Neuron (in vitro differentiated cells): ENCODE measurements around the gene STX8.

Experiments used
- H2AFZ ChIP-seq: one replicate; pipeline ENCODE4 v1.6.1; 2013; ENCODE audit warnings: low read depth, mild to moderate bottlenecking, inconsistent platforms, low read length, moderate library complexity
- H3K27me3 ChIP-seq: one replicate; pipeline ENCODE4 v1.6.1; 2013; ENCODE audit warnings: low read length; ENCODE audit not compliant: insufficient read depth
- H3K36me3 ChIP-seq: one replicate; pipeline ENCODE4 v1.6.1; 2013; ENCODE audit warnings: low read length; ENCODE audit not compliant: insufficient read depth
- H3K4me1 ChIP-seq: one replicate; pipeline ENCODE4 v1.6.1; 2013; ENCODE audit warnings: low read length; ENCODE audit not compliant: insufficient read depth
- H3K4me3 ChIP-seq: 2 replicates; pipeline ENCODE4 v1.5.1; 2013; ENCODE audit warnings: mild to moderate bottlenecking, low read length, moderate library complexity
- H3K9me3 ChIP-seq: one replicate; pipeline ENCODE4 v1.6.1; 2013; ENCODE audit warnings: low read length

Gene STX8

GRCh38 chr17:9330611-9331271, 244.9 kb downstream of the STX8 start:
- no peaks in the 10 kb centered on the region for H3K27me3 ChIP-seq
- H3K36me3 ChIP-seq, result no peaks in the 10 kb centered on the region
- no peak overlapping the region for H3K4me3 ChIP-seq
- H3K9me3 ChIP-seq, result peaks cover 3% of the 10 kb centered on the region
- H2AFZ ChIP-seq, result no peak overlapping the region
- peaks cover 36% of the 10 kb centered on the region for H3K4me1 ChIP-seq

DNA sequence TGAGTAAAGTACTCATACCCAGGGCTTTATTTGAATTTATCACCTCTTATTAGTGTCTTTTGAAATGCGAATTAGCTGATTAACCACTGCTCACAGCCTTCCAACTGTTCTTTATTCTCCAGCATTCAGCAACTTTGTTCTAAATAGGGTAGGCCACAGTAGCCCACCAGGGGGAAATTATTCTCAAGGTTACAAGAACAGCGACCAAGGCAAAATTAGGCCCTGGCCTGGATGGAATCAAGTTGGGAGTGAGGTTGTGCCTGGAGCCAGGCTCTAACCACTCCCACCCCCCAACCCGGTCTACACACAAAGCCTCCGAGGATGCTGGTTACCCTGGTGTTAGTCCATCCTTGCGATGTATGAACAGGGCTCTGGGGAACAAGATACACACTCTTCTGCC, 245.5 kb downstream of the STX8 start:
- H2AFZ ChIP-seq, result no peak overlapping the region
- H3K9me3 ChIP-seq, result peaks cover 3% of the 10 kb centered on the region
- peaks cover 36% of the 10 kb centered on the region for H3K4me1 ChIP-seq
- no peaks in the 10 kb centered on the region for H3K27me3 ChIP-seq
- no peaks in the 10 kb centered on the region for H3K36me3 ChIP-seq
- no peak overlapping the region for H3K4me3 ChIP-seq

DNA sequence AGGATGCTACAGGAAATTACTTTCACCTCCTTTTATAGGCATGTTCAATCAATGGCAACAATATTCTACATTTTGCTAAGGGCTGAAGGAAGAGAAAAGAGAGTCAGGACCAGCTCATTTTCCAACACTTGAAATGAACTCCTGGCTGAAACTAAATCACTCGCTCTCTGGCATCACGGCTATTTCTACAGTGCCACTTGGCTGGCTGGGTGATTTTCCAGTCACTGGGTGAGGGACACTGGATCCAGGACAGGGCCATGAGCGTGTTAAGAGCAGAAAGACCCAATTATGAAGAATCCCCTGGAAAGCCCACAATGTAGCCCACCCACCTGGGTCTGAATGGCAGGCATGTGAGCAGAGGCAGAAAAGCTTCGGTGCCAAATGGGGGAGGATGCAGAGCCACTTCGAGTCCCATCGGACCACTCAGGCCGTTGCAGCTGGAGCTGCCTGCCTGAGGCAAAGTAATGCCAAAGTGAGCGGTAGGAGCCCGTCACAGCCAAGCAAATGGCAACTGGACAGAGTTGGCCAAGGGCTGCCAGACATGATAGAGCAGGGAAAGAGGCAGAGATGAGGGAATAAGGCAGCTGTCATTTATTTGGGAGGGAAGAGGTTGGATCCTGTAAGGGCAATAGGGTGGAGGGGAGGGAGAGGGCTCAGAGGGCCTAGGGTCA, 246.2 kb downstream of the STX8 start:
- Histone ChIP-seq H3K4me3 (no peak overlapping the region), H3K36me3 (no peaks in the 10 kb centered on the region), H3K27me3 (no peaks in the 10 kb centered on the region), H3K4me1 (peaks cover 36% of the 10 kb centered on the region), H3K9me3 (peaks cover 3% of the 10 kb centered on the region), H2AFZ (no peak overlapping the region)

DNA sequence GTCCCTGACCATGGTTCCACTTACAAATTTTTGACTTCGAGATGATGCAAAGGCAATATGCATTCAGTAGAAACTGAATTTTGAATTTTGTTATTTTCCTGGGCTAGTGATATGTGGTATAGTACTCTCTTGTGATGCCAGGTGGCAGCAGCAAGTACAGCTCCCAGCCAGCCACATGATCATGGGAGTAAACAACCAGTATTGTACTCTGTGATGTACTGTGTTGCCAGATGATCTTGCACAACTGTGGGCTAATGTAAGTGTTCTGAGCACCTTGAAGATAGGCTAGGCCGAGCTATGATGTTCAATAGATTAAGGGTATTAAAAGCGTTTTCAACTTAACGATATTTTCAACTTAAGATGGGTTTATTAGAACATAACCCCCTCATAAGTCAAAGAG, 250.8 kb downstream of the STX8 start:
- no peaks in the 10 kb centered on the region for H3K27me3 ChIP-seq
- no peak overlapping the region for H2AFZ ChIP-seq
- H3K4me1 ChIP-seq, result peaks cover 26% of the 10 kb centered on the region
- H3K9me3 ChIP-seq, result peaks cover 2% of the 10 kb centered on the region
- H3K4me3 ChIP-seq, result no peak overlapping the region
- no peaks in the 10 kb centered on the region for H3K36me3 ChIP-seq

GRCh38 chr17:9322326-9322725, 253.3 kb downstream of the STX8 start:
- Histone ChIP-seq H3K4me1 (peaks cover 17% of the 10 kb centered on the region), H3K9me3 (peaks cover 3% of the 10 kb centered on the region), H2AFZ (no peak overlapping the region), H3K27me3 (no peaks in the 10 kb centered on the region), H3K4me3 (no peak overlapping the region), H3K36me3 (no peaks in the 10 kb centered on the region)

DNA sequence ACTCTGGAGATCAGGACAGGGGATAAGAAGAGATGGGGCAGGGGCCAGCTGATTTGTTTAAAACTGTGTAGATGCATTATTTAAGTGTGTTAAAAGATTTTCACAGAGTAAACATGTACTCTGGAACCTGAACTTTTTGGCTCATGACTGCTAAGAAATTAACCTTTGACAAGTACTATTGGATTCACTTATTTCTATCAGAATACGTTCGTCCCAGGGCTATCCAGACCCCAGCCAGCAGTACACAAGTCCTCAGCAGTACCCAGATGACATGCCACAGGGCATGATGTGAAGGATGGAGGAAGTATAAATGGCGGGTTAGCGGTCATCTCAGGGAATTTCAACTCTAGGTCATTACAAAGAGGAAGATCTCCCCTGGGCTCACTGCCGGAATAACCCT, 253.7 kb downstream of the STX8 start:
- no peak overlapping the region for H2AFZ ChIP-seq
- peaks cover 17% of the 10 kb centered on the region for H3K4me1 ChIP-seq
- H3K9me3 ChIP-seq, result peaks cover 5% of the 10 kb centered on the region
- H3K27me3 ChIP-seq, result no peaks in the 10 kb centered on the region
- H3K4me3 ChIP-seq, result no peak overlapping the region
- no peaks in the 10 kb centered on the region for H3K36me3 ChIP-seq

GRCh38 chr17:9315360-9315759, 260.3 kb downstream of the STX8 start:
- H3K4me1 ChIP-seq, result no peaks in the 10 kb centered on the region
- no peak overlapping the region for H3K4me3 ChIP-seq
- no peak overlapping the region for H2AFZ ChIP-seq
- H3K27me3 ChIP-seq, result no peaks in the 10 kb centered on the region
- no peaks in the 10 kb centered on the region for H3K36me3 ChIP-seq
- peaks cover 7% of the 10 kb centered on the region for H3K9me3 ChIP-seq

GRCh38 chr17:9313346-9313745, 262.3 kb downstream of the STX8 start:
- H2AFZ ChIP-seq, result no peak overlapping the region
- no peaks in the 10 kb centered on the region for H3K36me3 ChIP-seq
- peaks cover 3% of the 10 kb centered on the region for H3K4me1 ChIP-seq
- no peaks in the 10 kb centered on the region for H3K27me3 ChIP-seq
- H3K9me3 ChIP-seq, result peaks cover 4% of the 10 kb centered on the region
- no peak overlapping the region for H3K4me3 ChIP-seq

DNA sequence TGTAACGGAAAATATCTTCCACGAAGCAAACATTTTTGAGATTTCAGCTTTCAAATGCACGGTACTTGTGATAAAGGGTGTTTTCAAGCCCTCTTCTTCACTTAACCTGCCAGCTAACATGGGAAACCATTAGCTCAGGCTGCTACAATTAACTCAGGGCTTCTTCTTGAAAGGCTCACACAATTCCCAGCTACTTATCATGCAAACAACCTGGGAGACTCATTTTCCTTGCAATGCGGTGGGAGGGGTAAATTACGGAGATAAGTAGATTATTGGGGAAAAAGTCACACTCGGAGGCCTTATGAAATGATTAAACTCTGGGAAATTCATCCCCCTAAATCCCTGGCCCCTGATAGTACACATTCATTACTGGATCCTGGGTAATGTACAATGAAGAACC, 266.4 kb downstream of the STX8 start:
- Histone ChIP-seq H3K9me3 (no peaks in the 10 kb centered on the region), H3K27me3 (no peaks in the 10 kb centered on the region), H2AFZ (peak overlapping the region; percentile 10), H3K4me3 (no peak overlapping the region), H3K4me1 (peaks cover 3% of the 10 kb centered on the region), H3K36me3 (no peaks in the 10 kb centered on the region)

- peaks cover 3% of the 10 kb centered on the region for H3K4me1 ChIP-seq
- H3K9me3 ChIP-seq, result no peaks in the 10 kb centered on the region
- no peaks in the 10 kb centered on the region for H3K27me3 ChIP-seq
- no peak overlapping the region for H2AFZ ChIP-seq
- H3K4me3 ChIP-seq, result no peak overlapping the region
- H3K36me3 ChIP-seq, result no peaks in the 10 kb centered on the region
Measured at GRCh38 chr17:9308069-9308468, 267.6 kb downstream of the STX8 start.

DNA sequence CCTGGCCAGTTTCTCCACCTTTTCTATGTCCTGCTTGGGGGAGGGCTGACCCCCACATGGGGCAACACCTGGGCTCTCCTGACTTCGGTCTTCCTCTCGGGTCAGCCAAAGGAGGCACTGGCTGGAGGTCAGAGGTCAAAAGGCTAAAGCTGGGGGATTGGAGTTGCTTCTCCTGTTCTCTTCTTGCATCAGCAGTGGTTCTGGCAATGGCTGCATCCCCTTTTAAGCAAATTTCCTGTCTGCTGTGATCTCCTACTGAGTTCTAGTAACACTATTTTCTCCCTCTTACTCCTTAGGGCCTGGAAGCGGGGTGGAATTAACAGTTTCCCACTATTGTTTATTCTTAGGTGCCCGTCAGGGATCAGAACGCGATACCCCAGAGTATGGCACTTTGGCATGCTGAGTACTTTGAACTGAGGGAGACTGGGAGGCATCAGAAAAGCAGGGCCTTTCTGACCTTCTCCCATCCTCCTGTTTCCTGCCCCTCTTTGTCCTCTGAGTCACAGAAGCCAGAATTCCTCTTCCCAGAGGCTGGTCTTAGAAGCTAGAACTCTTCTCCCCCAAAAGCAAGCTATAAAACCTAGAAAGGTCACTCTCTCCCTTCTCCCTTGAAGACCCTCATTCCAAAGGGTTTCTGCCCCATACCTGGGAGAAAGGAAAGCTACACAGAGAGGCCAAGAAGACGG, 268.2 kb downstream of the STX8 start:
- Histone ChIP-seq H3K27me3 (no peaks in the 10 kb centered on the region), H3K4me1 (peaks cover 3% of the 10 kb centered on the region), H2AFZ (no peak overlapping the region), H3K4me3 (no peak overlapping the region), H3K36me3 (no peaks in the 10 kb centered on the region), H3K9me3 (no peaks in the 10 kb centered on the region)

GRCh38 chr17:9306086-9306485, 269.5 kb downstream of the STX8 start:
- Histone ChIP-seq H3K9me3 (no peaks in the 10 kb centered on the region), H3K4me3 (no peak overlapping the region), H2AFZ (no peak overlapping the region), H3K27me3 (no peaks in the 10 kb centered on the region), H3K4me1 (peaks cover 3% of the 10 kb centered on the region), H3K36me3 (no peaks in the 10 kb centered on the region)

DNA sequence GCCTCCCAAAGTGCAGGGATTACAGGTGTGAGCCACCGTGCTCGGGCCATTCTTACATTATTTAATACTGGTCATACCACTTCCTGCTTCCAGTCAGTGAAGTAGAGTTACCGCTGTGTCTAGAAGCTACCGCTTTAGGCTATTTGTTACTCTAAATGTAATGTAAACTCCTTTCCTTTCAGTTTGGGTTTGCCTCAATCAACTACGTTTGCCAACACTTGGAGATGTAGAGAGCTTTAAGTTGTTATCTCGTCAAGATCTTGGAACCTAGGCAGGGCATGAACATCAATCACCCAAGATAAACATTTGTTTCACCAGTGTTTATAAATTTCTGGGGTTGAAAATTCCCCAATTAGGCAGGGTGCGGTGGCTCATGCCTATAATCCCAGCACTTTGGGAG, 275.9 kb downstream of the STX8 start:
- Histone ChIP-seq H3K27me3 (no peaks in the 10 kb centered on the region), H3K4me3 (no peak overlapping the region)

More for the DNA sequence above, 275.9 kb downstream of the STX8 start:
- Histone ChIP-seq H2AFZ (no peak overlapping the region), H3K4me1 (no peaks in the 10 kb centered on the region), H3K9me3 (no peaks in the 10 kb centered on the region), H3K36me3 (no peaks in the 10 kb centered on the region)
